A549 (cell line): Measurements from ENCODE around the gene SERPINF2.

ENCODE experiments used
- CTCF ChIP-seq: fragments of >200 bp; sonication (Bioruptor Twin); formaldehyde crosslinking; IDR thresholded peaks from 3 replicates; pipeline ENCODE4 v1.5.1; 2016
- JUN ChIP-seq, 2 experiments: fragments of >200 bp; sonication (Bioruptor Twin); formaldehyde crosslinking; IDR thresholded peaks; 2 replicates in 1 of 2; 3 replicates in 1 of 2; pipeline ENCODE4 v1.6.1; 2016 to 2017
- RAD21 ChIP-seq, 2 experiments: fragments of >200 bp in 1 of 2; sonication (Bioruptor Twin) in 1 of 2; formaldehyde crosslinking in 1 of 2; IDR thresholded peaks in 1 of 2; conservative IDR thresholded peaks in 1 of 2; 2 replicates in 1 of 2; 3 replicates in 1 of 2; pipeline ENCODE4 v1.6.1; 2012 to 2018; ENCODE audit warnings: inconsistent platforms in 1 of 2
- RFX5 ChIP-seq: fragments of 450-650 bp; IDR thresholded peaks from 2 replicates; pipeline ENCODE4 v1.7.1; 2014; ENCODE audit warnings: antibody characterized with exemption, mild to moderate bottlenecking, moderate library complexity
- SREBF2 ChIP-seq: fragments of 450-650 bp; IDR thresholded peaks from 2 replicates; pipeline ENCODE4 v1.6.1; 2014; ENCODE audit warnings: mild to moderate bottlenecking, moderate library complexity

GRCh38 chr17:1731194-1731506 lies 11.5 kb upstream of the SERPINF2 start:
- TF ChIP-seq RFX5: no peak
- no peak for TF ChIP-seq JUN (IDR thresholded peaks at IDR 0.05)
- no peak for TF ChIP-seq SREBF2
- no peak for TF ChIP-seq CTCF
- TF ChIP-seq RAD21 (conservative IDR thresholded peaks at IDR 0.05 in 1 of 2, IDR thresholded peaks at IDR 0.05 in 1 of 2): no peak
